MM.1S (cell line): ENCODE measurements around the gene CFAP74.

Source experiments
- EZH2 ChIP-seq: fragments of 300-600 bp; sonication (generic); optimal IDR thresholded peaks from 2 replicates; pipeline ENCODE3; 2017; ENCODE audit warnings: low read depth, mild to moderate bottlenecking, antibody characterized with exemption, low read length, mixed read lengths
- TF ChIP-seq, protein P1 (sequence below): fragments of 300-600 bp; sonication (generic); IDR thresholded peaks from 2 replicates; pipeline ENCODE4 v1.5.1; 2016; ENCODE audit warnings: antibody characterized with exemption, low read length, mixed read lengths

DNA sequence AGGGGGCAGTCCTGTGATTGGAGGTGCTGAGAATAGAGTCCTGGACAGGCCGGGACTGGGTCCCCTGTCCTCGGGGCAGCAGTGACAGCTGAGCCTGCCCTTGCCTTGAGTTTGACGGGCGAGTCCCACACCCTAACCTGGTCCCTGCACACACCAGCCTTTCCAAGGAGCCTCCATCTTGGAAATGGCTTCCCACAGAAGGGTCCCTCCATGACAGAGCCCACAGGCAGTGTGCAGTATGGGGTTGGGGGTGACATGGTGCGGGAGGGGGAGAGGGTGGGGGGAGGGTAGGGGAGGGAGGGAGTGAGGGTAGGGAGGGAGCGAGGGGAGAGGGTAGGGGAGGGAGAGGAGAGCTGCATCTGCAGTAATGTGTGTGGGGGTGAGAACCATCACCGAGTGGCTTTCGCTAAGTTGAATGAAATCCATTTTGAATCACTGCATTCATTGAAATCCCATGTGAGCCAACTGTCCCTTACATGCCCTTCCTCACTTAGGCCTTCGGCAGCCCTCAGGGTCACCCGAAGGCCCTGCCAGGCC, 74.4 kb downstream of the CFAP74 start:
- TF ChIP-seq, protein P1, sequence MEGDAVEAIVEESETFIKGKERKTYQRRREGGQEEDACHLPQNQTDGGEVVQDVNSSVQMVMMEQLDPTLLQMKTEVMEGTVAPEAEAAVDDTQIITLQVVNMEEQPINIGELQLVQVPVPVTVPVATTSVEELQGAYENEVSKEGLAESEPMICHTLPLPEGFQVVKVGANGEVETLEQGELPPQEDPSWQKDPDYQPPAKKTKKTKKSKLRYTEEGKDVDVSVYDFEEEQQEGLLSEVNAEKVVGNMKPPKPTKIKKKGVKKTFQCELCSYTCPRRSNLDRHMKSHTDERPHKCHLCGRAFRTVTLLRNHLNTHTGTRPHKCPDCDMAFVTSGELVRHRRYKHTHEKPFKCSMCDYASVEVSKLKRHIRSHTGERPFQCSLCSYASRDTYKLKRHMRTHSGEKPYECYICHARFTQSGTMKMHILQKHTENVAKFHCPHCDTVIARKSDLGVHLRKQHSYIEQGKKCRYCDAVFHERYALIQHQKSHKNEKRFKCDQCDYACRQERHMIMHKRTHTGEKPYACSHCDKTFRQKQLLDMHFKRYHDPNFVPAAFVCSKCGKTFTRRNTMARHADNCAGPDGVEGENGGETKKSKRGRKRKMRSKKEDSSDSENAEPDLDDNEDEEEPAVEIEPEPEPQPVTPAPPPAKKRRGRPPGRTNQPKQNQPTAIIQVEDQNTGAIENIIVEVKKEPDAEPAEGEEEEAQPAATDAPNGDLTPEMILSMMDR, result no peak
- TF ChIP-seq EZH2, result no peak
